ENCODE data around the gene KRTAP1-3.

DNA sequence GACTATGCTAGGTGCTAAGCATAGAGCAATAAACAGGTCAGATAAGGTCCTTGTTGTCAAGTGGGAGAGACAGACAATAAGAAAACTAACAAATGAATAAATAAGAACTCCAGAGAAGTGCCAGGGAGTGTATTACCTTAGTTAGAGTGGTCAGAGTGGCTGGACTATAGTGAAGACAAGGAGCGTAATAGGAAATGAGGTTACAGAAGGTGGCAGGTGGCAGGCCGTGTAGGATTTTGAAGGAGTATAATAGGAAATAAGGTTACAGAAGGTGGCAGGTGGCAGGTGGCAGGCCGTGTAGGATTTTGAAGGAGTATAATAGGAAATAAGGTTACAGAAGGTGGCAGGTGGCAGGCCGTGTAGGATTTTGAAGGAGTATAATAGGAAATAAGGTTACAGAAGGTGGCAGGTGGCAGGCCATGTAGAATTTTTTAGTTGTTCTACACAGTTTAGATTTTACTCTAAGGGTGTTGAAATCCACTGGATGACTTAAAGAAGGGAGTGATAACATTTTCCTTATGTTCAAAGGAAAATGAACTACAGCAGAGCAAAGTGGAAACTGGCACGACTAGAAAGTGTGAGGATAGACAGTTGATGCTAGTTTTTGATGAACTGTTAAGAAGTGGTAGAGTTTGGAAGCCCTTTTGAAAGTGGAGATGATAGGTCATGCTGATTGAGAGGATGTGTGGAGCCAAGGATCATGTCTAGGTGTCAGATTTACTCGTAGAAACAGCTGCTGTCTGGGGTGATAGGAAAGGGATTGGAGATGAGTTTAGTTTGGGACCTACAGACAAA, 22.2 kb downstream of the KRTAP1-3 start:
- TF ChIP-seq, protein P1, sequence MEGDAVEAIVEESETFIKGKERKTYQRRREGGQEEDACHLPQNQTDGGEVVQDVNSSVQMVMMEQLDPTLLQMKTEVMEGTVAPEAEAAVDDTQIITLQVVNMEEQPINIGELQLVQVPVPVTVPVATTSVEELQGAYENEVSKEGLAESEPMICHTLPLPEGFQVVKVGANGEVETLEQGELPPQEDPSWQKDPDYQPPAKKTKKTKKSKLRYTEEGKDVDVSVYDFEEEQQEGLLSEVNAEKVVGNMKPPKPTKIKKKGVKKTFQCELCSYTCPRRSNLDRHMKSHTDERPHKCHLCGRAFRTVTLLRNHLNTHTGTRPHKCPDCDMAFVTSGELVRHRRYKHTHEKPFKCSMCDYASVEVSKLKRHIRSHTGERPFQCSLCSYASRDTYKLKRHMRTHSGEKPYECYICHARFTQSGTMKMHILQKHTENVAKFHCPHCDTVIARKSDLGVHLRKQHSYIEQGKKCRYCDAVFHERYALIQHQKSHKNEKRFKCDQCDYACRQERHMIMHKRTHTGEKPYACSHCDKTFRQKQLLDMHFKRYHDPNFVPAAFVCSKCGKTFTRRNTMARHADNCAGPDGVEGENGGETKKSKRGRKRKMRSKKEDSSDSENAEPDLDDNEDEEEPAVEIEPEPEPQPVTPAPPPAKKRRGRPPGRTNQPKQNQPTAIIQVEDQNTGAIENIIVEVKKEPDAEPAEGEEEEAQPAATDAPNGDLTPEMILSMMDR (conservative IDR thresholded peaks at IDR 0.05) = no peak
- no peak for TF ChIP-seq EZH2 (IDR thresholded peaks at IDR 0.05; ENCODE audit: low read depth)

Data from PC-9 (cell line).